Esophagus muscularis mucosa (tissue), 3 donors: ENCODE results near the gene SLC39A11.

Experiments used
- POLR2AphosphoS5 ChIP-seq, 2 donors: sonication (generic); formaldehyde crosslinking; IDR thresholded peaks; one replicate each; pipeline ENCODE4 v1.6.1; 2017; ENCODE audit warnings: antibody characterized with exemption in 2 of 2
- TF ChIP-seq, protein P1 (sequence below), 3 experiments: fragments of 200-600 bp in 2 of 3; fragments of 450-650 bp in 1 of 3; sonication (generic) in 2 of 3; IDR thresholded peaks; one replicate each; pipeline ENCODE4 v1.5.1; 2017 to 2019; ENCODE audit warnings: antibody characterized with exemption in 3 of 3, mild to moderate bottlenecking in 2 of 3, moderate library complexity in 1 of 3

GRCh38 chr17:72934927-72935326 lies 157.6 kb downstream of the SLC39A11 start:
- TF ChIP-seq, protein P1, sequence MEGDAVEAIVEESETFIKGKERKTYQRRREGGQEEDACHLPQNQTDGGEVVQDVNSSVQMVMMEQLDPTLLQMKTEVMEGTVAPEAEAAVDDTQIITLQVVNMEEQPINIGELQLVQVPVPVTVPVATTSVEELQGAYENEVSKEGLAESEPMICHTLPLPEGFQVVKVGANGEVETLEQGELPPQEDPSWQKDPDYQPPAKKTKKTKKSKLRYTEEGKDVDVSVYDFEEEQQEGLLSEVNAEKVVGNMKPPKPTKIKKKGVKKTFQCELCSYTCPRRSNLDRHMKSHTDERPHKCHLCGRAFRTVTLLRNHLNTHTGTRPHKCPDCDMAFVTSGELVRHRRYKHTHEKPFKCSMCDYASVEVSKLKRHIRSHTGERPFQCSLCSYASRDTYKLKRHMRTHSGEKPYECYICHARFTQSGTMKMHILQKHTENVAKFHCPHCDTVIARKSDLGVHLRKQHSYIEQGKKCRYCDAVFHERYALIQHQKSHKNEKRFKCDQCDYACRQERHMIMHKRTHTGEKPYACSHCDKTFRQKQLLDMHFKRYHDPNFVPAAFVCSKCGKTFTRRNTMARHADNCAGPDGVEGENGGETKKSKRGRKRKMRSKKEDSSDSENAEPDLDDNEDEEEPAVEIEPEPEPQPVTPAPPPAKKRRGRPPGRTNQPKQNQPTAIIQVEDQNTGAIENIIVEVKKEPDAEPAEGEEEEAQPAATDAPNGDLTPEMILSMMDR (IDR thresholded peaks at IDR 0.05), result no peak
- no peak for TF ChIP-seq POLR2AphosphoS5 (IDR thresholded peaks at IDR 0.05)
